HepG2 (cell line): Measurements from ENCODE around the gene OTOGL.

Experiments used
- FOSL2 ChIP-seq: sonication (generic); formaldehyde crosslinking; IDR thresholded peaks from 2 replicates; pipeline ENCODE4 v1.4.0; 2020; ENCODE audit warnings: missing genetic modification reagents
- NFE2L1 ChIP-seq: sonication (generic); formaldehyde crosslinking; IDR thresholded peaks from 2 replicates; pipeline ENCODE4 v1.4.0; 2020; ENCODE audit warnings: missing genetic modification reagents, mild to moderate bottlenecking, borderline replicate concordance
- POLR2G ChIP-seq: fragments of 200-400 bp; formaldehyde crosslinking; IDR thresholded peaks from 2 replicates; pipeline ENCODE4 v1.6.1; 2018; ENCODE audit warnings: mild to moderate bottlenecking, low read depth, low read length, moderate library complexity
- SUZ12 ChIP-seq: fragments of 150-350 bp; IDR thresholded peaks from 2 replicates; pipeline ENCODE4 v1.6.1; 2014; ENCODE audit warnings: low read depth, low read length
- TF ChIP-seq, protein P1 (sequence below): sonication (generic); formaldehyde crosslinking; conservative IDR thresholded peaks from 2 replicates; pipeline ENCODE4 v1.4.0; 2020; ENCODE audit warnings: missing genetic modification reagents

DNA sequence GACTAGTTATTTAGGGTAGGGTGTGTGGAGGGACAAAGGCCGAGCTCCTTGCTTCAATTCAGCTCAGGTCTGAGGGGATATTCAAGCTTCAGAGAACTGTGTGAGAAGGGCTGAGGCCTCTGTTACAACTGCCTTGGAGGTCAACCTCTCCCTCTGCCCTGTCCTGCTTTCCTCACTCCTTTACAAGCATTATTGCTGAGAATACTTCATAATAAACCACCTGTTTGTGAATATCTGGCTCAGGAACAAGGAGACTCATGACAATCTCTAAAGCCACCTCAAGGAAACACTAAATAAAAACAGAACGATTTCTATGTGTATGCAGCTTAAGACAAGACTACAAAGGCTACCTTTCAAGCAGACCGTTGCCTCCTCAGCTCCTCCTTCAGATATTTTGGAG lies 21.7 kb downstream of the OTOGL start:
- TF ChIP-seq, protein P1, sequence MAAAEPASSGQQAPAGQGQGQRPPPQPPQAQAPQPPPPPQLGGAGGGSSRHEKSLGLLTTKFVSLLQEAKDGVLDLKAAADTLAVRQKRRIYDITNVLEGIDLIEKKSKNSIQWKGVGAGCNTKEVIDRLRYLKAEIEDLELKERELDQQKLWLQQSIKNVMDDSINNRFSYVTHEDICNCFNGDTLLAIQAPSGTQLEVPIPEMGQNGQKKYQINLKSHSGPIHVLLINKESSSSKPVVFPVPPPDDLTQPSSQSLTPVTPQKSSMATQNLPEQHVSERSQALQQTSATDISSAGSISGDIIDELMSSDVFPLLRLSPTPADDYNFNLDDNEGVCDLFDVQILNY (CRISPR knock-in tag): no peak
- TF ChIP-seq NFE2L1 (CRISPR knock-in tag) (no peak), SUZ12 (no peak), POLR2G (no peak), FOSL2 (CRISPR knock-in tag) (no peak)
